KMS-11 (cell line): ENCODE measurements around the gene XRCC4.

ENCODE experiments used
- H2AFZ ChIP-seq: fragments of 200-600 bp; sonication (generic); 2 replicates; pipeline ENCODE4 v1.6.1; 2016; ENCODE audit warnings: antibody characterized with exemption, mixed run types, low read depth
- H3K27ac ChIP-seq: fragments of 200-600 bp; sonication (generic); 2 replicates; pipeline ENCODE4 v1.6.1; 2016; ENCODE audit warnings: mild to moderate bottlenecking, mixed run types
- H3K27me3 ChIP-seq: fragments of 200-600 bp; sonication (generic); 2 replicates; pipeline ENCODE4 v1.6.1; 2017; ENCODE audit warnings: mild to moderate bottlenecking, low read depth, mixed run types, moderate library complexity; ENCODE audit not compliant: insufficient read depth
- H3K36me3 ChIP-seq: fragments of 200-600 bp; sonication (generic); 2 replicates; pipeline ENCODE4 v1.6.1; 2017; ENCODE audit warnings: mild to moderate bottlenecking, mixed run types; ENCODE audit not compliant: insufficient read depth
- H3K4me1 ChIP-seq: fragments of 200-600 bp; sonication (generic); 2 replicates; pipeline ENCODE4 v1.6.1; 2016; ENCODE audit warnings: mild to moderate bottlenecking, low read depth, mixed run types; ENCODE audit not compliant: poor library complexity, severe bottlenecking
- H3K4me2 ChIP-seq: fragments of 200-600 bp; sonication (generic); 2 replicates; pipeline ENCODE4 v1.7.0; 2016; ENCODE audit warnings: mild to moderate bottlenecking, mixed run types
- H3K4me3 ChIP-seq: fragments of 200-600 bp; sonication (generic); IDR thresholded peaks from 2 replicates; pipeline ENCODE4 v1.6.1; 2017; ENCODE audit warnings: low read depth, low read length, mixed read lengths; ENCODE audit not compliant: insufficient read depth
- H3K79me2 ChIP-seq: fragments of 200-600 bp; sonication (generic); 2 replicates; pipeline ENCODE4 v1.6.1; 2016; ENCODE audit warnings: low read depth, mixed run types; ENCODE audit not compliant: insufficient read depth
- H3K9ac ChIP-seq: fragments of 200-600 bp; sonication (generic); 2 replicates; pipeline ENCODE4 v1.6.1; 2016; ENCODE audit warnings: mild to moderate bottlenecking, mixed run types
- H4K20me1 ChIP-seq: fragments of 200-600 bp; sonication (generic); 2 replicates; pipeline ENCODE4 v1.6.1; 2016; ENCODE audit warnings: mild to moderate bottlenecking, mixed run types; ENCODE audit not compliant: insufficient read depth
- CTCF ChIP-seq: fragments of 200-600 bp; sonication (generic); conservative IDR thresholded peaks from 2 replicates; pipeline ENCODE4 v1.6.1; 2017; ENCODE audit warnings: low read depth, mild to moderate bottlenecking, antibody characterized with exemption, low read length, moderate library complexity, mixed read lengths

The XRCC4 gene

DNA sequence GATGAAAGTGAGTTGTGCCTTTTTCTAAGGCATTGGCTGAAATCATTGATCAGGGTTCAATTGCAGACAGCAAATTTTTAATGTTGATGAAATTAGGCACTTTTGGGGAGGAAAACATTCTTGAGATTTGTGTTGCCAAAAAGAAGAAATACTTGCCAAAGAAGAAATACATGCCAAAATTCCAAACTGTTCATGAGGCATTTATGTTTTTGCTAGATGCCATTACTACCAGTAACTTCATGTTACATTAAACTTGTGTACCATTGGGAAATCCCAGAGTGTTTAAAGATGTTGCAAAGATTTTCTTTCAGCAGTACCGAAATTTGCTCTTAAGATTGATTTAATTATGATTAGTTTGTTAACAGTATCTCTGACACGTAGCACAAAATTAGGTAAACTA, 7.0 kb downstream of the XRCC4 start:
- H2AFZ ChIP-seq: no peak overlapping the region
- no peaks in the 10 kb centered on the region for H3K36me3 ChIP-seq
- H4K20me1 ChIP-seq: no peaks in the 10 kb centered on the region
- no peak overlapping the region for H3K27ac ChIP-seq
- peaks cover 4% of the 10 kb centered on the region for H3K4me1 ChIP-seq
- H3K79me2 ChIP-seq: peaks cover 2% of the 10 kb centered on the region; the same call in 1 of the 2 replicates
- no peaks in the 10 kb centered on the region for H3K27me3 ChIP-seq
- no peak for TF ChIP-seq CTCF
- no peak overlapping the region for H3K4me2 ChIP-seq
- H3K9ac ChIP-seq: no peak overlapping the region
- H3K4me3 ChIP-seq: no peak overlapping the region

DNA sequence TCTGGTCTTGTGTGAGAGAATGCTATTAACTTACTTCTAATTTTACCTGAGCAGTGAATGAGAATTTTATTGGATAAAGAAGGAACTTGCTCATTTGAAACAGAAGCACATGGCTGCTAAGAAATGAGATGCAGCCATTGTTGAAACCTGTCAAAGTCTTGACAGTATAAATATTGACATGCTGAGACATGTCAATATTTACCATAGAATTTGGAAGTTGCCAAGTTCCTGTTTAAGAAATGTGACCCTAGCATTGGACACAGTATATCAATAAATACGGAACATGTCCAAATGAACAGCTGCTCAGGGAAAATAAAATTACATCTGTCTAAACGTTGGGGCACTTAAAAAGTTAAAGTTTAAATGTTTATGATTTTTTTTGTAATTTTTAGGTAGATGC, 7.8 kb downstream of the XRCC4 start:
- no peak for TF ChIP-seq CTCF

GRCh38 chr5:83090169-83090568, 12.8 kb downstream of the XRCC4 start:
- Histone ChIP-seq H3K36me3 (no peaks in the 10 kb centered on the region), H3K79me2 (no peaks in the 10 kb centered on the region), H3K4me3 (no peak overlapping the region), H3K4me1 (no peaks in the 10 kb centered on the region), H3K27me3 (no peaks in the 10 kb centered on the region), H2AFZ (no peak overlapping the region), H4K20me1 (no peaks in the 10 kb centered on the region), H3K9ac (no peak overlapping the region), H3K4me2 (no peak overlapping the region), H3K27ac (no peak overlapping the region)
- no peak for TF ChIP-seq CTCF

More for the DNA sequence above, 7.8 kb downstream of the XRCC4 start:
- Histone ChIP-seq H3K4me3 (no peak overlapping the region), H3K79me2 (no peaks in the 10 kb centered on the region), H2AFZ (no peak overlapping the region), H3K4me1 (no peaks in the 10 kb centered on the region), H3K27me3 (no peaks in the 10 kb centered on the region), H4K20me1 (no peaks in the 10 kb centered on the region), H3K9ac (no peak overlapping the region), H3K27ac (no peak overlapping the region), H3K36me3 (no peaks in the 10 kb centered on the region), H3K4me2 (no peak overlapping the region)

DNA sequence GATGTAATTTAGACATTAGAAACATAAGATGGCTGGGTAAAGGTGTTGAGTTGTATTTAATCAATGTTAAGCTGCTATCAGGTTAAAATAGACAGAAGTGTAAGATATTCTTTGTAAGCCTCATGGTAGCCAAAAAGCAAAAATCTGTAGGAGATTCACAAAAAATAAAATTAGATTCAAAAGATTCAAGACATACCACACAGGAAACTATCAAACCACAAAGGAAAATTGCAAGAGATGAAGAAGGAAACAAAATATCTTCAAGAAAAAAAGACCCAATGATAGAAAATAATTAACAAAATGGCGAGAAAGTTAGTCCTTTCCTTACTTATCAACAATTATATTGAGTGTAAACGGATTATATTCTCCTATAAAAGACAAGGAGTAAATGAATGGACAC, 15.3 kb downstream of the XRCC4 start:
- no peaks in the 10 kb centered on the region for H3K79me2 ChIP-seq
- H3K27ac ChIP-seq: no peak overlapping the region
- H3K36me3 ChIP-seq: no peaks in the 10 kb centered on the region
- H2AFZ ChIP-seq: no peak overlapping the region
- no peaks in the 10 kb centered on the region for H4K20me1 ChIP-seq
- no peak overlapping the region for H3K9ac ChIP-seq
- H3K4me3 ChIP-seq: no peak overlapping the region
- TF ChIP-seq CTCF: no peak
- H3K27me3 ChIP-seq: no peaks in the 10 kb centered on the region
- no peak overlapping the region for H3K4me2 ChIP-seq
- peaks cover under 1% of the 10 kb centered on the region for H3K4me1 ChIP-seq
